ENCODE measurements around the gene GPR27. TPM values are rescaled to one million over a fixed set of nuclear protein-coding genes. Genes with fewer than 3 reads are reported as not detected.

GPR27 gene
- polyA plus RNA-seq, 5 donors, result 2.2 to 3.6 (median 2.8) TPM

GRCh38 chr3:71728632-71729342 is 24.9 kb upstream of the GPR27 start:
- no peak for DNase-seq

GRCh38 chr3:71732637-71733036 is 21.0 kb upstream of the GPR27 start:
- no peak for DNase-seq

DNA sequence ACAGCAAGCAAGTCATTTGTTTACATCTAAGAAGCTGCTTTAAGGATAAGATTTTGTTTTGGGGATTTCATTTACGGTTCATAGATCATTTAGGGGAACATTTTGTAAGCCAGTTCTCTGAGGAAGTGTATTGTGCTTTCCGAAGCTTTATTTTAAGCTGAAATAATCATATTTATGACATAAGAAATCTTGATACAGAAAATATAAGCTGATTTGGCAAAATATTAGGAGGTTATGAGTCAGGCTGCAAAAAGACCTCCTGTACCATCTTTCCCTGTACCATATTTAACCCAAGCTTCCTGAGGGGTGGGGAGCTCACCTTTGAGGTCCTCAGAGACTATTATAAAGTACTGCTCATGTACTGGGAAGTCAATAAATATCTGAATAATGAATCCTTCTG is 20.3 kb upstream of the GPR27 start:
- no peak for DNase-seq

DNA sequence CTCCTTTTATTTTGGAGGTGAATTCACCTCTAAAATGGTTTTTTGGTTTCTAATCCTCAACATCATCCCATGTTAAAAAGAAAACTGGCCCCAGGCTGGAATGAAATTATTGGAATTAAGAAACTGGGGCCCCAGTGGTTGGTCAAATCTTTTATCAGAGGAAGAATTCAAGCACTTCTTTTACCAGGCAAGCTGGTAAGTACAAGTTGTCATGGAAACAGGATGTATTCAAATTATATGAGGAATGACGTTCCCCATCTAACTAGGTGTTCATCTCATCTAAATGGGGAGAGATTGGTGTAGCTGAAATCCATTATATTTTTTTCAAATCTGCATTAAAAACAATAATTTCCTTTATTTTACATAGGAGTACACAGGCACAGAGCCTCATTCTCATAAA is 18.8 kb upstream of the GPR27 start:
- DNase-seq, result no peak

GRCh38 chr3:71742621-71743020 is 11.0 kb upstream of the GPR27 start:
- no peak for DNase-seq

- no peak for DNase-seq
These were observed 8.9 kb upstream of the GPR27 start for GRCh38 chr3:71744738-71745137.

GRCh38 chr3:71751602-71752001 is 2.1 kb upstream of the GPR27 start:
- DNase-seq, result no peak

DNA sequence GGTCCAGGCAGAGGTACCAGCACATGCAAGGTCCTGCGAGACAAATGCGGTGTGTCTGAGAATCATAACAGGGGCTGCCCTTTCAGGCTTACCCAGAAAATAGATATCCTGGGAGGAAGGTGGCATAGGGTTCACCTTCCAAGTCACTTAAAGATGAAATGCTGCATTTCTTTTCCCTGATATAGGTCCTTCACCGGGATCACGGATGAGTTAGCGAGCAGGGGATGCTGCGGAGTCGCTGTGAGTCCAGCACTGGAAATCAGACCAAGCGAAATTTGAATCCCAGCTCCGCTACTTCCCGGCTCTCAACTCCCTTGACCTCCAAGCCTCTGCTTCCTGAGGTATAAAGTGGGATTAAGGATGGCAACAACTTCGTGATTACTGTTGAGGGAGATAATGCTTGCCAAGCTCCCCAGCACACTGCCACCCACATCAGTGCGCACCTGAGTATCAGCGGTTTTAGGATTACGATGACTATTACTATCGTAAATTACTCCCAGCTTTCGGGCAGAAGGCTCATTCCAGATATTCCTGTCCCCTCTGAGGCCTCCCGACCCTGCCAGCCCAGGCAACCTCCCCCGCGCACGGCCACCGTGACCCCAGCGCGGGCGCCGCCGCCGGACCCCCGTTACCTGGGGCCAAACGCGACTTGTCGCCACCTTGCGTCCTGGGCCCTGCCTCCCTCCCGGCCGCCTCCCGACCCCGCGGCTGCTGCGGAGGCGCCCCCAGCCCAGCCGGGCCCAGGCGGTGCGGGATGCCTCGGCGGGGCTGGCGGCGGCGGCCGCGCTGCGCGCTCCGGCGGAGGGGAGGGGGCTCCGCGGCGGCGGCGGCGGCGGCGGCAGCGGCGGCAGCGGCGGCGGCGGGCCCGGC is 589 bp upstream of the GPR27 start:
- DNase-seq, result no peak

GRCh38 chr3:71754610-71755253 is 1.1 kb downstream of the GPR27 start:
- DNase-seq, result no peak

DNA sequence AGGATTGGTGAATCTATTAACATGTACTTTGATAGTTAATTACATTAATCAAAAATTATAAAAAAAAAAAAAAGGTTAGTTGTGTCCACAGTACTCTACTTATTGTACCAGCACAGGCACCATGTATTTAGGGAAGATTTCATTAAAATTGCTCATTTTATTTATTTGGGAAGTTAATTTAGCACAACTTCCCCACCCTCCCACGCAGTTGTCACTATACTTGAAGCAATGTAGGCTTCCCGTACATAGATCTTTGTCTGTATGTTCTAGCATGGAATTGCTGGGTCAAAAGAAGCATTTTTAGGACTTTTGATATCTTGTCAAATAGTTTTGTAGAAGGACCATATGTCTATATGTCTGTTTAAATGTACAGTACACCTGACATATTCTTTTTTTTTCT is 4.4 kb downstream of the GPR27 start:
- DNase-seq, result no peak

GRCh38 chr3:71759401-71759800 is 5.7 kb downstream of the GPR27 start:
- no peak for DNase-seq

GRCh38 chr3:71760140-71760539 is 6.5 kb downstream of the GPR27 start:
- DNase-seq, result no peak

- DNase-seq, result no peak
These were observed 9.8 kb downstream of the GPR27 start for GRCh38 chr3:71763426-71763825.

DNA sequence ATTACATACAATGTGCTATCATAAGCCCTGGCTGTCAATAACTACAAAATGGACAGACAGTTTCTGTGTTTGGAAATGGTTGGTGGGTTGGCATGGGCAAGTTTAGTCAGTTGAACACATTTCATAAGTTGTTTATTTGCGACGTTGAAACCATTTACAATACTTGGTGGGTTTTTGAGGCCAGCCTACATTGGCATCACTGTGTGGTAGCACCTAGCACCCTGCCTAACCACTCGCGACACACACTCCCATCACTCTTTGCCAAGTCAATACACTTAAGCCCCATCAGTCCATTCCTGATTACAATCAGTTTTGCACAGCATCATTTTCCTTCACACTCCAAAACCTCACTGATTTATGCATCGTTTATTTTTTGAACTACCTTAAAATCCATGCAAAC is 17.5 kb downstream of the GPR27 start:
- DNase-seq, result no peak

DNA sequence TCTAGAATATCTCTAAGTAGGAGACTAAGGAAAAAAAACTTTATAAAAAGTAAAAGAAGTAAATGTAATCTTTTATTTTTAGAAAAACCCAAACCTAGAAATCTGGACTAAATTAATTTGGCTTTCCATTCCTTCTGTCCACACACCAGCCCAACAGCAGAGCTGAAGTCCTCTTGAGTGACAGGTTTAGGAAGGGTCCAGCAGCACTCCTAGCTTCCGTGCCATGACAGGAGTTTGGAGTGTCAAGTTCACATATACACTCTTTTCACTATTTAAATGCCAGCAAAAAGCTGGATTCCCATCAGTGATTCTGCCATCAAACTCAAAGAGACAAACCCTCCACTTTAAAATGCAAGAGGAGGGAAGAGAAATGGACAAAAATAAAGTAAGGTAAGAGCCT is 18.2 kb downstream of the GPR27 start:
- DNase-seq, result no peak

DNA sequence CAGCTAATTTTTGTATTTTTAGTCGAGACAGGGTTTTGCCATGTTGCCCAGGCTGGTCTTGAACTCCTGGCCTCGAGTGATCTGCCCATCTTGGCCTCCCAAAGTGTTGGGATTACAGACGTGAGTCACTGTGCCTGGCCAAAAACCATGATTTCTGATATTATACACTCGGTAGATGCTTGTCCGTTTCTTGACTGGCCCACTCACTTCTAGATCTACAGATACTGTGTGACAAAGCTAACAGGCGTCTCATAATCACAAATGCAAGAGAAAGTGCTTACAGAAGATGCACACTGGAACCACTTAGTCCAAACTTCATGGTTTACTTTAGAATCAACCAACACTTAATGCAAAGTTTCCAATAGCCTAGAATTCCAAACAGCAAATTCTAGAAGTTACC is 22.9 kb downstream of the GPR27 start:
- no peak for DNase-seq

DNA sequence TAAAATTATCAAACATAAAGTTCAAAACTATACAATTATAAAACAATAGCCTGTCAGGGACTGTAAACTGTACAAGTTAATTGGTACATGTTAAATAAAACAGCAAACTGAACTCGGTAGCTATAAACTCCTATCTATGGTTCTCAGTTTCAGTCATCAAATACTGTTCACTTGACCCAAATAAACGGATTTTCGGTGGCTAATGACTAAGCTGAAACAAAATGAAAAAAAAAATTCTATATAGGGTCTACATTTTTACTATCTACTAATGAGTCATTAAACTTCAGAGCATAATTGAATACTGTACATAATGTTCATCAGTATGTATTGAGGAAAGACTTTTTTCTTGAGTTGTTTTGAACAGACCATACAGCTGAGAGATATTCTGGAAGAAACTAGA is 24.7 kb downstream of the GPR27 start:
- DNase-seq, result no peak

- no peak for DNase-seq
These were observed 26.2 kb downstream of the GPR27 start for GRCh38 chr3:71779674-71780377.

DNA sequence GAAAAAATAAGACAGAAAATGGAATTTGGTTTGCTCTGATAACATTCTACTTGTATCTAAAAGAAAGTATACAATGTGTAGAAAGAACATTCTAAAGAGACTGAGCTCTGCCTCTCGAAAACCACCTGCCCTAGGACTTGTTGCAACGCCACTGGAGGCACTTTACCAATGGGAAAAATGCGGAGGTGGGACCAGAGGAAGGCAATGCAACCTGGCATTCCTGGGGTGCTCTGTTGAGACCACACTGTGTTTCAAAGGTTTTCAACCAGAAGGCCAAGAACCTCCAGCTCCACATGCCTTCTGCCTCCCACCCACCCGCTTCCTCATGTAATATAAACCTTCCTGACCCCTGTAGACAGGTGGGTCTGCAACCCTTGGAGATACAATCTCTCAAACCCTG is 26.8 kb downstream of the GPR27 start:
- DNase-seq, result no peak

DNA sequence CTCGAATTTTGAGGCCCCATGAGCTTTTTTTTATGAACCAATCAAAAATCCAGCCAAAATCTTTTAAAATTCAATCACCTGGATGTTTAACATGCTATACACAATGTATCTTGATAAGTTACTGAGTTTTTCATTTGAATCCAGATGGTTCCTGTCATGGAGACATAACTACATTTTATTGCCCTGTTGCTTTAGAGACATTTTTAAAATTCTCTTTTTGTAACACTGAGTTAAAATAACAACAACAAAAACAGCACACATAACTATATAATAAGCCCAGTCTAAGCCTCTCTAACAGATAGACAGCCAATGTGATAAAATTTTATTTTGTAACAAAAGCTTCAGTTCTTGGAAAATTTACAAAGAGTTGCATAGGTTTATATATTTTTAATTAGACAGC is 29.5 kb downstream of the GPR27 start:
- no peak for DNase-seq

DNA sequence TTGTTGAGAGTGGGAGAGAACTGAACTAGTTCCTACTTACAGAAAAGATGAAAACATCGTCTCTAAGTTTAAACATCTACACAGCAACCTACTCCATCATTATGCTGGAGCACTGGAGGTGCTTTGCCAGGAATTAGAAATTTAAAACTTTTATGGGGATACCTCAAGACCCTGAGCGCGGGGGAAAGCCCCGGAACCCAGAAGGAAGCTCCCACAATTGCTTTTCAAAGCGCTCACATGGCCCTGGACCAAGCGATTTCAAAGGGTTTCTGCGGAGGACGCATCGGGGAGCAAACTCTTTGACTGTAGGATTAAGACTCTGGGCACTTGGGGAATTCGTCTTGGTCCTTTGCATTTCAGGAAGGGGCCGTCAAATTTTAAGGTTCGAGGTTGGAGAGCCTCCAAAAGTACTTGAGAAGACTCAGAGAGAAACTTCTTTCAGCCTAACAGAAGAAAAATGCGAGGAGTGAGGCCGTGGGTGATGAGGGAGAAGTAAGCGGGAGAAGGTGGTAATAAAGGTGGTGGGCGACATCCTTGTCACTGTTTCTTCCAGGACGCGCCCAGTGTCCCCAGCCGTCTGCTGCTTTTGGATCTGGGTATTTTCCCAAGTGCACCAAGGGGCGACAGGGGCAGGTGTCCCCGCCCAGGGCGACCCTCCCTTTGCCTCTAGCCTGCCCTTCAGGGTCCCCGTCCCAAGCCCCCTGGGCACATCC is 30.7 kb downstream of the GPR27 start:
- DNase-seq, result no peak
